HepG2 (cell line): ENCODE data around the gene CKLF. TPM values are rescaled to one million over a fixed set of nuclear protein-coding genes. Genes with fewer than 3 reads are reported as not detected.

Experiments used
- NR1H2 ChIP-seq: sonication (generic); formaldehyde crosslinking; IDR thresholded peaks from 2 replicates; pipeline ENCODE4 v1.8.1; 2022; ENCODE audit warnings: low read depth, missing genetic modification reagents, borderline replicate concordance
- ZFP82 ChIP-seq: sonication (generic); formaldehyde crosslinking; IDR thresholded peaks from 2 replicates; pipeline ENCODE4 v1.5.1; 2020; ENCODE audit warnings: mild to moderate bottlenecking, missing genetic modification reagents, borderline replicate concordance
- polyA plus RNA-seq, 8 experiments: library from polyadenylated mRNA; depleted of rRNA in 3 of 8; stranded (reverse) in 7 of 8; unstranded in 1 of 8; fragments of >200 nt; fragmentation: Illumina TruSeq in 4 of 8; extraction: Trizol in 4 of 8; gene quantifications; 2 replicates each; pipeline versions ENCODE4 v1.2.1 to v1.2.3, GENCODE V29; 2011 to 2016; ENCODE audit warnings: low read depth in 4 of 8, missing spikeins in 1 of 8, mixed read lengths in 1 of 8; ENCODE audit not compliant: insufficient read depth in 1 of 8
- total RNA-seq, 5 experiments: library from RNA; depleted of rRNA; stranded (reverse); fragments of >200 nt; fragmentation: Illumina TruSeq; extraction: Trizol; gene quantifications; 2 replicates each; pipeline ENCODE4 v1.2.3, GENCODE V29; 2016; ENCODE audit warnings: low read depth in 1 of 5
- TF ChIP-seq, protein P1 (sequence below): sonication (generic); formaldehyde crosslinking; IDR thresholded peaks from 2 replicates; pipeline ENCODE4 v1.4.0; 2020; ENCODE audit warnings: missing genetic modification reagents
- TF ChIP-seq, protein P2 (sequence below): IDR thresholded peaks from 2 replicates; pipeline ENCODE4 v1.6.1; 2018; ENCODE audit warnings: missing genetic modification reagents, mild to moderate bottlenecking, missing compliant biosample characterization
- TF ChIP-seq, protein P3 (sequence below): IDR thresholded peaks from 2 replicates; pipeline ENCODE4 v1.6.1; 2016; ENCODE audit warnings: low read depth, missing genetic modification reagents, missing compliant biosample characterization
- TF ChIP-seq, protein P4 (sequence below): IDR thresholded peaks from 2 replicates; pipeline ENCODE4 v1.6.1; 2016

CKLF gene
- total and polyA plus RNA-seq, 2 of the 13 experiments (the other 11 are each of a cell fraction or from before 2014, with no cell fraction given), result 120 to 167 TPM

DNA sequence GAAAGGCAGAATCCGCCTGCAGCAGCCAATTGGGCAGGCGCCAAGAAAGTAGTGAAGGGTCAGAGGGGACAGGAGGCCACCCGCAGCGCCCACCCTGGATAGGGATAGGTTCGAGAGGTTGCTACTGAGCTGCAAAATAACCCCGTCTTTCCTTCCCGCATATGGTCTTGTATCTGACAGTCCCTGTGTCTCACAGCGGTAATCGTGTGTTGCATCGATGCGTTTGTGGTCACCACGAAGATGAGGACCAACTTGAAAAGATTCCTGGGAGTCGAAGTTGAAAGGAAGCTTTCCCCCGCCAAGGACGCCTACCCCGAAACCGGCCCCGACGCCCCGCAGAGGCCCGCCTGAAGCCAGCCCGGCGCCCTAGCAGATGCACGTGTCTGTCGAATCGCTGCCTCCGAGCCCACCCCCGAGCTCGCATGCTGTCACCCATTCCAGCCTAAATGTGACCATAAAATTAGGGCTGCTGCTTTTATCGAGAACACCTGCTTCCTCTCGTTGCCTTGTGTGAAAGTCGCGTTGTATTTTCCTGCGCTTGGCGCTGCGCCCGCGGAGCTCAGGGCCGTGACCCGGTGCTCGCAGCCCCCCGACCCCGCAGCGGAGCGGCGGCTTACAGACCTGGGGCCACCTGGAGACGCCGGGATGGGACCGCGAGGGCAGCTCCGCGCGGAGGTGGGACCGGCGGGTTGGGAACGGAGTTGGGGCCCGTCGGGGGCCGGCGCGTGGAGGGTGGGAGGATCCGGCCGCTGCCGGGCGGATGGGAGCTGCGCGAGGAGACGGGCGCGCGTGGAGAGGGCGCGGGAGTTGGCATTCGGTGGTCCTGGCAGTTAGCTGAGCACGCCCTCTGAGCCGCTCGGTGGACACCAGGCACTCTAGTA is 26.5 kb downstream of the CKLF start, which contains the start of gene CMTM2 (continued):
- TF ChIP-seq, protein P1, sequence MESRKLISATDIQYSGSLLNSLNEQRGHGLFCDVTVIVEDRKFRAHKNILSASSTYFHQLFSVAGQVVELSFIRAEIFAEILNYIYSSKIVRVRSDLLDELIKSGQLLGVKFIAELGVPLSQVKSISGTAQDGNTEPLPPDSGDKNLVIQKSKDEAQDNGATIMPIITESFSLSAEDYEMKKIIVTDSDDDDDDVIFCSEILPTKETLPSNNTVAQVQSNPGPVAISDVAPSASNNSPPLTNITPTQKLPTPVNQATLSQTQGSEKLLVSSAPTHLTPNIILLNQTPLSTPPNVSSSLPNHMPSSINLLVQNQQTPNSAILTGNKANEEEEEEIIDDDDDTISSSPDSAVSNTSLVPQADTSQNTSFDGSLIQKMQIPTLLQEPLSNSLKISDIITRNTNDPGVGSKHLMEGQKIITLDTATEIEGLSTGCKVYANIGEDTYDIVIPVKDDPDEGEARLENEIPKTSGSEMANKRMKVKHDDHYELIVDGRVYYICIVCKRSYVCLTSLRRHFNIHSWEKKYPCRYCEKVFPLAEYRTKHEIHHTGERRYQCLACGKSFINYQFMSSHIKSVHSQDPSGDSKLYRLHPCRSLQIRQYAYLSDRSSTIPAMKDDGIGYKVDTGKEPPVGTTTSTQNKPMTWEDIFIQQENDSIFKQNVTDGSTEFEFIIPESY (CRISPR knock-in tag), result no peak
- no peak for TF ChIP-seq ZFP82 (CRISPR knock-in tag)
- TF ChIP-seq, protein P2, sequence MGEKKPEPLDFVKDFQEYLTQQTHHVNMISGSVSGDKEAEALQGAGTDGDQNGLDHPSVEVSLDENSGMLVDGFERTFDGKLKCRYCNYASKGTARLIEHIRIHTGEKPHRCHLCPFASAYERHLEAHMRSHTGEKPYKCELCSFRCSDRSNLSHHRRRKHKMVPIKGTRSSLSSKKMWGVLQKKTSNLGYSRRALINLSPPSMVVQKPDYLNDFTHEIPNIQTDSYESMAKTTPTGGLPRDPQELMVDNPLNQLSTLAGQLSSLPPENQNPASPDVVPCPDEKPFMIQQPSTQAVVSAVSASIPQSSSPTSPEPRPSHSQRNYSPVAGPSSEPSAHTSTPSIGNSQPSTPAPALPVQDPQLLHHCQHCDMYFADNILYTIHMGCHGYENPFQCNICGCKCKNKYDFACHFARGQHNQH, result no peak
- TF ChIP-seq, protein P3, sequence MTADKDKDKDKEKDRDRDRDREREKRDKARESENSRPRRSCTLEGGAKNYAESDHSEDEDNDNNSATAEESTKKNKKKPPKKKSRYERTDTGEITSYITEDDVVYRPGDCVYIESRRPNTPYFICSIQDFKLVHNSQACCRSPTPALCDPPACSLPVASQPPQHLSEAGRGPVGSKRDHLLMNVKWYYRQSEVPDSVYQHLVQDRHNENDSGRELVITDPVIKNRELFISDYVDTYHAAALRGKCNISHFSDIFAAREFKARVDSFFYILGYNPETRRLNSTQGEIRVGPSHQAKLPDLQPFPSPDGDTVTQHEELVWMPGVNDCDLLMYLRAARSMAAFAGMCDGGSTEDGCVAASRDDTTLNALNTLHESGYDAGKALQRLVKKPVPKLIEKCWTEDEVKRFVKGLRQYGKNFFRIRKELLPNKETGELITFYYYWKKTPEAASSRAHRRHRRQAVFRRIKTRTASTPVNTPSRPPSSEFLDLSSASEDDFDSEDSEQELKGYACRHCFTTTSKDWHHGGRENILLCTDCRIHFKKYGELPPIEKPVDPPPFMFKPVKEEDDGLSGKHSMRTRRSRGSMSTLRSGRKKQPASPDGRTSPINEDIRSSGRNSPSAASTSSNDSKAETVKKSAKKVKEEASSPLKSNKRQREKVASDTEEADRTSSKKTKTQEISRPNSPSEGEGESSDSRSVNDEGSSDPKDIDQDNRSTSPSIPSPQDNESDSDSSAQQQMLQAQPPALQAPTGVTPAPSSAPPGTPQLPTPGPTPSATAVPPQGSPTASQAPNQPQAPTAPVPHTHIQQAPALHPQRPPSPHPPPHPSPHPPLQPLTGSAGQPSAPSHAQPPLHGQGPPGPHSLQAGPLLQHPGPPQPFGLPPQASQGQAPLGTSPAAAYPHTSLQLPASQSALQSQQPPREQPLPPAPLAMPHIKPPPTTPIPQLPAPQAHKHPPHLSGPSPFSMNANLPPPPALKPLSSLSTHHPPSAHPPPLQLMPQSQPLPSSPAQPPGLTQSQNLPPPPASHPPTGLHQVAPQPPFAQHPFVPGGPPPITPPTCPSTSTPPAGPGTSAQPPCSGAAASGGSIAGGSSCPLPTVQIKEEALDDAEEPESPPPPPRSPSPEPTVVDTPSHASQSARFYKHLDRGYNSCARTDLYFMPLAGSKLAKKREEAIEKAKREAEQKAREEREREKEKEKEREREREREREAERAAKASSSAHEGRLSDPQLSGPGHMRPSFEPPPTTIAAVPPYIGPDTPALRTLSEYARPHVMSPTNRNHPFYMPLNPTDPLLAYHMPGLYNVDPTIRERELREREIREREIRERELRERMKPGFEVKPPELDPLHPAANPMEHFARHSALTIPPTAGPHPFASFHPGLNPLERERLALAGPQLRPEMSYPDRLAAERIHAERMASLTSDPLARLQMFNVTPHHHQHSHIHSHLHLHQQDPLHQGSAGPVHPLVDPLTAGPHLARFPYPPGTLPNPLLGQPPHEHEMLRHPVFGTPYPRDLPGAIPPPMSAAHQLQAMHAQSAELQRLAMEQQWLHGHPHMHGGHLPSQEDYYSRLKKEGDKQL (CRISPR knock-in tag), result no peak
- TF ChIP-seq NR1H2 (CRISPR knock-in tag), result no peak
- TF ChIP-seq, protein P4, sequence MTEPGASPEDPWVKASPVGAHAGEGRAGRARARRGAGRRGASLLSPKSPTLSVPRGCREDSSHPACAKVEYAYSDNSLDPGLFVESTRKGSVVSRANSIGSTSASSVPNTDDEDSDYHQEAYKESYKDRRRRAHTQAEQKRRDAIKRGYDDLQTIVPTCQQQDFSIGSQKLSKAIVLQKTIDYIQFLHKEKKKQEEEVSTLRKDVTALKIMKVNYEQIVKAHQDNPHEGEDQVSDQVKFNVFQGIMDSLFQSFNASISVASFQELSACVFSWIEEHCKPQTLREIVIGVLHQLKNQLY (CRISPR knock-in tag), result no peak
